A673 (cell line): ENCODE measurements around the gene DUSP1. TPM values are rescaled to one million over a fixed set of nuclear protein-coding genes. Genes with fewer than 3 reads are reported as not detected.

ENCODE experiments used
- BruUV-seq: library from RNA; stranded (reverse); fragments of 400-500 nt; replicated peaks from 2 replicates; lab custom pipeline; 2021; lab: Mats Ljungman, UMichigan
- CTCF ChIA-PET: fragments of 300-600 bp; sonication (Branson Sonifier 250); formaldehyde crosslinking; loops from one replicate; lab custom pipeline; 2022; ENCODE audit warnings: antibody characterized with exemption; lab: Charles Lee
- POLR2A ChIA-PET: fragments of 300-600 bp; sonication (Branson Sonifier 250); formaldehyde crosslinking; loops from one replicate; lab custom pipeline; 2022; ENCODE audit warnings: antibody characterized with exemption; ENCODE audit not compliant: low non-redundant PET; lab: Charles Lee
- DNase-seq: peaks from one replicate; pipeline ENCODE4 v3.0.0-alpha.2; 2015; ENCODE audit warnings: low spot score
- H3K27ac ChIP-seq: fragments of 200-600 bp; sonication (generic); 2 replicates; pipeline ENCODE4 v1.5.1; 2016; ENCODE audit warnings: mixed run types, low read depth, mild to moderate bottlenecking, mixed read lengths, antibody characterized with exemption, low read length; ENCODE audit not compliant: poor library complexity, severe bottlenecking
- H3K27me3 ChIP-seq: fragments of 200-600 bp; sonication (generic); replicated peaks from 2 replicates; pipeline ENCODE4 v1.6.1; 2017; ENCODE audit warnings: mixed run types, low read depth, mild to moderate bottlenecking, mixed read lengths, antibody characterized with exemption, low read length; ENCODE audit not compliant: insufficient read depth, poor library complexity
- H3K36me3 ChIP-seq: fragments of 200-600 bp; sonication (generic); 2 replicates; pipeline ENCODE4 v1.6.1; 2016; ENCODE audit warnings: mixed run types, mild to moderate bottlenecking, mixed read lengths, antibody characterized with exemption, low read length; ENCODE audit not compliant: insufficient read depth, poor library complexity, severe bottlenecking
- H3K4me1 ChIP-seq: fragments of 200-600 bp; sonication (generic); 2 replicates; pipeline ENCODE4 v1.6.1; 2017; ENCODE audit warnings: mixed run types, mild to moderate bottlenecking, mixed read lengths, antibody characterized with exemption, low read length; ENCODE audit not compliant: insufficient read depth, poor library complexity, severe bottlenecking
- H3K4me3 ChIP-seq: fragments of 200-600 bp; sonication (generic); 2 replicates; pipeline ENCODE4 v1.5.1; 2016; ENCODE audit warnings: low read depth, mixed run types, mild to moderate bottlenecking, mixed read lengths, low read length; ENCODE audit not compliant: poor library complexity, severe bottlenecking
- H3K9me3 ChIP-seq: fragments of 200-600 bp; sonication (generic); 2 replicates; pipeline ENCODE4 v1.6.1; 2016; ENCODE audit warnings: mixed run types, low read depth, mild to moderate bottlenecking, mixed read lengths, antibody characterized with exemption, low read length; ENCODE audit not compliant: poor library complexity, severe bottlenecking
- EZH2 ChIP-seq: fragments of 200-600 bp; sonication (generic); IDR thresholded peaks from 2 replicates; pipeline ENCODE4 v1.6.1; 2017; ENCODE audit warnings: borderline replicate concordance, low read depth, mild to moderate bottlenecking, mixed read lengths, antibody characterized with exemption, low read length; ENCODE audit not compliant: poor library complexity, severe bottlenecking
- intact Hi-C: fragments of 100-400 bp; cut with micrococcal nuclease; formaldehyde crosslinking; loops from one replicate; pipeline ENCODE4 v1.10.0; 2022; ENCODE audit not compliant: unreplicated experiment
- total RNA-seq: library from RNA; stranded (reverse); gene quantifications from 2 replicates; pipeline ENCODE4 v1.2.3, GENCODE V29; 2021
- TF ChIP-seq, protein P1 (sequence below): fragments of 300-800, 200-600 bp; sonication (generic); conservative IDR thresholded peaks from 2 replicates; pipeline ENCODE4 v1.5.1; 2017; ENCODE audit warnings: low read depth, mild to moderate bottlenecking, antibody characterized with exemption, low read length, moderate library complexity, mixed read lengths

DUSP1 gene
- total RNA-seq, 1 experiment from 2014 or later, result 13.1 TPM

DNA sequence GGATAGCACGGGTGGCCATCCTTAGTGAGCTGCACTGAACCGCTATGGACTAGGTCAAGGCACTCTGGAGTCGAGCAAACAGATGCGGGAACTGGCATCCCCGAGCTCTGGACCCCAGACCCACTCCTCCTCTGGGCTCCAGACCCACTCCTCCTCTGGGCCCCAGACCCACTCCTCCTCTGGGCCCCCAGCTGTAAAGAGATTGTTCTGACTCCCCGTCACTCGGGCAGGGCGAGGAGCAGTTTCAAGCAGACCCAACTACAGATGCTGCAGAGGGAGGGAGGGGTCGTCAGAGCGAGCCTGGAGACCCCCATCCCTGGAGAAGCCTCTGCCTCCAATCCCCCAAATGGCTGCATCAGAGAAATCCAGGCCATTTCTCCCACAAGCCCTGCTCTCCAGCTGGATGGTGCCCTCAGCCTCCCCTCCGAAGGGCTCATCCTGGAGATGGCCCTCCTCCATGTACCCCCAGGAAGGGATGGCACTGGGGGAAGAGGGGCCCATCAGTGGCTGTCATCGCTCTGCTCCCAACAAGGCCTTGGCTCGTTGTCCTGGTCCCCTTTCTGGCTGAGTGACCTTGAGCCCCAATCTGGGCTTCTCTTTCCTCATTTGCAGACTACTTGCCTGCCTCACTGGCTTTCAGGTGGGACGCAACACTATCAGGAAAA lies 38.7 kb downstream of the DUSP1 start:
- DNase-seq, result no peak
- POLR2A ChIA-PET, result no interaction called here
- no peaks in the 10 kb centered on the region for H3K4me1 ChIP-seq
- H3K9me3 ChIP-seq, result no peaks in the 10 kb centered on the region
- no peaks in the 10 kb centered on the region for H3K27me3 ChIP-seq
- no TSS peak for BruUV-seq
- CTCF ChIA-PET, result no interaction called here
- no peak overlapping the region for H3K4me3 ChIP-seq
- no peak overlapping the region for H3K27ac ChIP-seq
- intact Hi-C loops, result no loop called here
- no peaks in the 10 kb centered on the region for H3K36me3 ChIP-seq
- TF ChIP-seq, protein P1, sequence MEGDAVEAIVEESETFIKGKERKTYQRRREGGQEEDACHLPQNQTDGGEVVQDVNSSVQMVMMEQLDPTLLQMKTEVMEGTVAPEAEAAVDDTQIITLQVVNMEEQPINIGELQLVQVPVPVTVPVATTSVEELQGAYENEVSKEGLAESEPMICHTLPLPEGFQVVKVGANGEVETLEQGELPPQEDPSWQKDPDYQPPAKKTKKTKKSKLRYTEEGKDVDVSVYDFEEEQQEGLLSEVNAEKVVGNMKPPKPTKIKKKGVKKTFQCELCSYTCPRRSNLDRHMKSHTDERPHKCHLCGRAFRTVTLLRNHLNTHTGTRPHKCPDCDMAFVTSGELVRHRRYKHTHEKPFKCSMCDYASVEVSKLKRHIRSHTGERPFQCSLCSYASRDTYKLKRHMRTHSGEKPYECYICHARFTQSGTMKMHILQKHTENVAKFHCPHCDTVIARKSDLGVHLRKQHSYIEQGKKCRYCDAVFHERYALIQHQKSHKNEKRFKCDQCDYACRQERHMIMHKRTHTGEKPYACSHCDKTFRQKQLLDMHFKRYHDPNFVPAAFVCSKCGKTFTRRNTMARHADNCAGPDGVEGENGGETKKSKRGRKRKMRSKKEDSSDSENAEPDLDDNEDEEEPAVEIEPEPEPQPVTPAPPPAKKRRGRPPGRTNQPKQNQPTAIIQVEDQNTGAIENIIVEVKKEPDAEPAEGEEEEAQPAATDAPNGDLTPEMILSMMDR, result no peak
- TF ChIP-seq EZH2, result no peak

DNA sequence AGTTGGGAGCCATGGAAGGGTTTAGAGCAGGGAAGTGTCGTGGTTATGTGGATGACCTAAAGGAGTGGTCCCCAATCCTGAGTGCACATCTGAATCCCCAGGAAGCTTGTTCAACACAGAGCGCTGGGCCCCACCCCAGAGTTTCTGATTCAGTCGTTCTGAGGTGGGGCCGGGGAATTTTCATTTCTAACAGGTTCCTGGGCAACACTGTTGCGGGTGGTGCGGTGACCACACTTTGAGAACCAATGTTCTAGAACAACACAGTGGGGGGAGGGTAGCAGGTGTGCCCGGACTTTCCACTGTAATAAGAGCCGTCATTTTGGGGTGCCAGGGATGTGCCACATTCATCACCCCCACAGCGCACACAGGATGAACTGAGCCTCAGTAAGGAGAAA lies 39.3 kb downstream of the DUSP1 start:
- POLR2A ChIA-PET, result no interaction called here
- no peak overlapping the region for H3K27ac ChIP-seq

DNA sequence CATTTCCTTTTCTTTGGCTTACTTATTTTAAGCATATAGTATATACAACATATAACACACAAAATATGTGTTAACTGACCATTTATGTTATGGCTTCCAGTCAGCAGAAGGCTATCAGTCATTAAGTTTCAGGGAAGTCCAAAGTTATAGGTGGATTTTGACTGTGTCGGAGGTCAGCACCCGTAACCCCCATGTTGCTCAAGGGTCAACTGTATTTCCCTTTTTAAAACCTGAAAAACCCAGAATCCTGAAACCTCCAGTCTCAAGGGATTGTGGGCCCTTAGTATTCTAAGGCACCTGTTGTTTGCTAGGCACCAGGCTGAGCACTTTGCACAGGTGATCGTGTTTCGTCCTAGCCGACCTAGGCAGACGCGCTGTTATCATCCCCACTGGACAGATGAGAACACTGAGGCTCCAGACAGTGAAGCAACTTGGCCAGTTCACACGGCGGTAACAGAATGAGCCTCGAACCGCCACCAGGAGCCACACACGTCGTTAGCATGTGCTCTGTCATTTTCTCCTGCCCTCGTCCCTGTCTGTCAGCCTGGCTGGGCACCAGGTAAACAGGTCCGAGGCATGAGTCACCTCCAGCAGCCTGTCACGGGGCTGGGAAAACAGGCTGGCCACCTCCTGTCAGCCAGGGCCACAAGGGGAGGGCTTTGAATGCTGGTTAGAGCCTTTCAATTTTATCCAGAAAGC lies 39.9 kb downstream of the DUSP1 start:
- no peak for DNase-seq
- H3K4me1 ChIP-seq, result no peaks in the 10 kb centered on the region
- H3K27ac ChIP-seq, result no peak overlapping the region
- no peaks in the 10 kb centered on the region for H3K36me3 ChIP-seq
- no peaks in the 10 kb centered on the region for H3K9me3 ChIP-seq
- POLR2A ChIA-PET, result no interaction called here
- CTCF ChIA-PET, result no interaction called here
- intact Hi-C loops, result no loop called here
- no peak overlapping the region for H3K4me3 ChIP-seq
- BruUV-seq, result no TSS peak
- TF ChIP-seq, protein P1, result no peak
- TF ChIP-seq EZH2, result no peak
- no peaks in the 10 kb centered on the region for H3K27me3 ChIP-seq

More for the DNA sequence above, 39.3 kb downstream of the DUSP1 start:
- no peaks in the 10 kb centered on the region for H3K4me1 ChIP-seq
- no peaks in the 10 kb centered on the region for H3K9me3 ChIP-seq
- intact Hi-C loops, result no loop called here
- BruUV-seq, result no TSS peak
- CTCF ChIA-PET, result no interaction called here
- no peak for DNase-seq
- H3K4me3 ChIP-seq, result no peak overlapping the region
- no peaks in the 10 kb centered on the region for H3K36me3 ChIP-seq
- H3K27me3 ChIP-seq, result no peaks in the 10 kb centered on the region
- TF ChIP-seq, protein P1, result no peak
- no peak for TF ChIP-seq EZH2
